GM18873 (cell line): Measurements from ENCODE around the gene NANP.
A peak's percentile ranks its signal among the peaks of the same experiment; 100 is the strongest.
"Not testable (repeated sequence)": the region's sequence is repeated elsewhere in the genome, so short reads cannot be mapped to it uniquely, and the experiment has no call there.

ENCODE experiments used
- ATAC-seq: cut with Tn5 transposase; IDR thresholded peaks from one replicate; pipeline ENCODE4 v1.9.1; 2021; ENCODE audit warnings: mild to moderate bottlenecking, moderate library complexity, moderate number of reproducible peaks; ENCODE audit not compliant: unreplicated experiment, low FRiP score

Gene NANP, protein sequence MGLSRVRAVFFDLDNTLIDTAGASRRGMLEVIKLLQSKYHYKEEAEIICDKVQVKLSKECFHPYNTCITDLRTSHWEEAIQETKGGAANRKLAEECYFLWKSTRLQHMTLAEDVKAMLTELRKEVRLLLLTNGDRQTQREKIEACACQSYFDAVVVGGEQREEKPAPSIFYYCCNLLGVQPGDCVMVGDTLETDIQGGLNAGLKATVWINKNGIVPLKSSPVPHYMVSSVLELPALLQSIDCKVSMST

DNA sequence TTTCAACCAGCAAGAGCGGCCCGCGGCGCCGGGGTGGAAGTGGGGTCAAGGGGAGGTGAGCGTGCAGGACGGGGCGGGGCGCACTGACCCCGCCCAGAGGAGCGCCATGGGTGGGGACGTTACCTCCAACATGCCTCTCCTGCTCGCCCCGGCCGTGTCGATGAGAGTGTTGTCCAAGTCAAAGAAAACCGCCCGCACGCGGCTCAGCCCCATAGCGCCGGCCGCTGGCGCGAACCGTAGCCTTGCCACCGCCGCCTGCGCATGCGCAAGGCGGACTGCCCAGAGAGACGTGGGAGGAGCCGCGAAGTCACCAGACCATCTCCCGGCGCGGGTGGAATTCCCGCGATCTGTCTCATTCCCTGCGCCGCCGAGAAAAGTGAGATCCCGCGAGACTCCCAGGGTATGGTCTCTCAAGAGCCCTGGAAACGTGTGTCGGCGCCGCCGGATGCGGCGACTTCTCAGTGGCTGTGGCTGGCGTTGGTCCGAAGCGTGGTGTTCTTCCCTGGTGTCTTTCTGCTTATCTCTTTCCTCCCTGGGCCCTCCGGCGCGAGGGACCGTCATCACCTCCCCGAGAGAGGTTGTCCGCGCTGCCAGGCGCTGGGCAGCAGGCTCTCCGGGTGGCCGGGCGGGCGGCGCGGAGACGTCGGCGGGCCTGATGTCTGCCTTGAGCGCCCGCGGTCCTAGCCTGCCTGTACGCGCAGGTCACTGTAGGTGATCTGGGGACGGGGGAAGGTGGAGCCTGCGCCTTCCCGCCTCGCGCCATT, at the start of gene NANP:
Gene NANP, minus strand, starts transcription at position 279 of the 764 bp plus-strand sequence. Its CDS starts 66 bp downstream, at position 213.
- peak; percentile 79 for ATAC-seq

DNA sequence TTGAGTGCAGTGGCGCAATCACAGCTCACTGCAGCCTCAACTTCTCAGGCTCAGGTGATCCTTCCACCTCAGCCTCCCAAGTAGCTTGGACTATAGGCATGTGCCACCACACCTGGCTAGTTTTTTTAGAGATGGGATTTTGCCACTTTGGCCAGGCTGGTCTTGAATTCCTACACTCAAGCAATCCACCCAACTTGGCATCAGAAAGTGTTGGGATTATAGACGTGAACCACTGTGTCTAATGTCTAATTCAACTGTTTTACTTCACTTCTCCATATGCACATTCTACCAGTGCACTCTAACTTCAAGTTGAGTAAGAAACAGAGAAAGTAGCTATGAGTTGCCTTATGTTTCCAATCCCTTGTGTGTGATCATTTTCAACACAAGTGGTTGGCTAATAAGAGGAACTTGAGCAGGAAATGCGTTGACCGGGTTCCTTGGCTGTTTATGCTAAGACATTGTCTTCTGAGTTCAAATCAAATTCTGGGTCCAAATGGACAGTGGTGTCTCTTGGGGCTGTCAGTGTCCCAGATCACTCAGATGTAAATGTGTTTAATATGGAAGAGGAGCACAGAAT, 48.9 kb upstream of the NANP start:
- no peak for ATAC-seq

DNA sequence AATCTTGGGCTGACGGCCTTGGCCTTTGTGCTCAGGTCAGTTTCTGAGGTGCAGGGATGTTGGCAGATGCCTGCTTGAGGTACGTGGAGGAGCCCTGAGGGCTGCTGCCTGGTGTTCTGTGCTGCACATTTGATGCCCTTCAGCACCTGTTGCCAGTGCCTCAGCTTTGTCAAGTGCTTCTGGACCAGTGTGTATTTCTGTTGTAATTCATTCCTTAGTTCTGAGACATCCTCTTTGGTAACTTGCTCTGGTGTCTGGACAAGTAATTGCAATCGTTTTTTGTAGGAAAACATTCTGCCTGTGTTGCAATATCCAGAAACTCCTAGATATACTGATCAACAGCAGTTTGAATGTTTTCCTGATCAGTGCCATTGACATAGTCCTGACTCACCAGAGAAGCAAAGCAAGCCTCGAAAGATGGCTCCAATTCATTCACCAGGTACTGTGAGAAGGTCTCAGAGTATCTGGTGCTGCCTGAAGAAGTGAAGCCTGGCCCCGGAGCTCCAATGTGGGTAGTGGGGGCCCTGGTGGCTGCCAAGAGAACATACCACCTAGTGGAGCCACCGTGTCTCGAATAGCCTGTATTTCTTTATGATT, 46.1 kb upstream of the NANP start:
- no peak for ATAC-seq

DNA sequence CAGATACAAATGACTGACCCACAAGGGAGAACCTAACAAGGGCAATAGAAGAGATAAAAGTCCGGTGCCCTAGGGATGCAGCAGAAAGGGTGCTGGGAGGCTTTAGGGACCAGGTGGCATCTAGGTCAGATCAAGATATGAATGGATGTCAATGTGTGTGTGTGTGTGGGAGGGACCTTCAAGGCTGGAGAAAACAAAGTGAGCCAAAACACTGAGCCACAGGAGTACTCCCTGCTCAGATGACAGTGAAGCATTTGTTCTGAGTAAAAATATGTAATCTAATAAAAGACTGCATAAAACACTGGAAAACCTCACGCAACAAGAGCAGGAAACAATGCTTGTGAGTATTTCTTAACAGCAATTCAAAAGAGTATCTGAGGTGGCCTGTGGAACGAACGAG, 44.6 kb upstream of the NANP start:
- no peak for ATAC-seq

DNA sequence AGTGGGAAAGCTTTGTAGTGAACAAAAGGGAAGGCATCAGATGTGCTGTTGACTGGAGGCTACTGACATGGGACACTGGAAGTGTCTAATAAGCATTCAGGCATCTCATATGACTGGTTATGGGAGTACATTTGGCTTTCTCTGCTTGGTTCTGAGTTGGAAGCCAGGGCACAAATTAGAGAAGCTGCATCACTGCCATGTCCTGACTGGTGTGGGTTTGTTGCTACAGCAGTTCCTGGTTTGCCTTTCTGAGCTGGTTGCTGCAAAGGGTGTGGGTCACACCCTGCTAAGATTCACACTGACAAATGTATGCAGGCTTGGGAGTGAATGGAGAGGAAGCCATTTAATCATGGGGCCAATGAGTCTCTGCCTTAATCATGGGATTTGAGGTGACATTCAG, 36.2 kb upstream of the NANP start:
- ATAC-seq: no peak

DNA sequence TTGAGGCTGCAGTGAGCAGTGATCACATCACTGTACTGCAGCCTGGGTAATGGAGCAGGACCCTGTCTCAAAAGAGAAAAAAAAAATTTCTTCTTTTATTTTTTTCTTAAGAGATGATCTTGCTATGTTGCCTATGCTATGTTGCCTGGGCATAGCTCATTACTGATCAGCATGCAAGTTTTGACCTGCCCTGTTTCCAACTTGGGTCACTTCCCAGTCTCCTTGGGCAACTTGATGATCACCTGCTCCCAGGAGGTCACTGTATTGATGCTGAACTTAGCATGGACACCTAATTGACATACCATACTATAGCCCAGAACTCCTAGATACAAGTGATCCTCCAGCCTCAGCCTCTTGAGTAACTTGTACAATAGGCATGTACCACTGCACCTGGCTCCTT, 30.7 kb upstream of the NANP start:
- ATAC-seq: no peak

DNA sequence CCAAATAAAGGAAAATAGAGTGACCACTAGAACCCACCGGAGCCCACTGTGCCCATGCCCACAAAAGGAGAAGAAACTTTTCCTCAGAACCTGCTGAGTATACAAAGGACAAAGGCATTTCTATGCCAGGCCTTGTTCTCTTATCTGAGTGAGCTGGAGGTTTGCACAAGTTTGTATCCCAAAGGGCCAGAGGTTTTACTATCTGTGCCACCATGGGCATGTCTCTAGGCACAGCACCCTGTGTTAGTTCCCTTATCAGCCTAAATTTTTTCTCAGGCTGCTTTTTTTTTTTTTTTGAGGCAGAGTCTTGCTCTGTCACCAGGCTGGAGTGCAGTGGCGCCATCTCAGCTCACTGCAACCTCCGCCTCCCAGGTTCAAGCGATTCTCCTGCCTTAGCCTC, 29.1 kb upstream of the NANP start:
- ATAC-seq: not testable (repeated sequence)

DNA sequence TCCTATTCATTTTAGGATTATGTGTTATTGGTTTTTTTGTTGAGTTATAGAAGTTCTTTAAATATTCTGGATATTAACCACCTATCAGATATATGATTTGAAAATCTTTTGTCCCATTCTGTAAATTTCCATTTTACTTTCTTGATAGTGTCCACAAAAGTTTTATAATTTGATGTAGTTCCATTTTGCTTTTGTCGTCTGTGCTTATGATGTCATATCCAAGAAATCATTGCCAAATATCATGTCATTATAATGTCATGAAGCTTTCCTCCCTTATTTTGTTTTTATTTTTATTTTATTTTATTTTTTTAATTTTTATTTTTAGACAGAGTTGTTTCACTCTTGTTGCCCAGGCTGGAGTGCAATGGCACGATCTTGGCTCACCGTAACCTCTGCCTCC, 21.0 kb upstream of the NANP start:
- ATAC-seq: no peak

DNA sequence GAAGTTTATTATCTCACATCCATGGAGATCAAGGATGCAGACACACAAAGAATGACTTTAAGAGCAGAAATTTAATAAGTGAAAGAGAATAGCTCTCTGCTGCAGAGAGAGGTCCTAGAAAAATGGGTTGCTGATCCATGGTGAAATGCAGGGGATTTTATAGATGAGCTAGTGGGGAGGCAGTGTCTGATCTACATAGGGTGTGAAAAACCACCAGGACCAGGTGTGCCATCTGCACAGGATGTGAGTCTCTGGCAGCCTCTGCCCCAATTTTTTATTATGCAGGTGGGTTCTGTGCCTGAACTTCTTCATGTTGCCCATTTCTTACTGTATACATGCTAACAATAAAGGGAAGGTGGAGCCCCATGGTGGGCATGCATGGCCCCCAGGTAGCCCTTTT, 19.9 kb upstream of the NANP start:
- no peak for ATAC-seq

DNA sequence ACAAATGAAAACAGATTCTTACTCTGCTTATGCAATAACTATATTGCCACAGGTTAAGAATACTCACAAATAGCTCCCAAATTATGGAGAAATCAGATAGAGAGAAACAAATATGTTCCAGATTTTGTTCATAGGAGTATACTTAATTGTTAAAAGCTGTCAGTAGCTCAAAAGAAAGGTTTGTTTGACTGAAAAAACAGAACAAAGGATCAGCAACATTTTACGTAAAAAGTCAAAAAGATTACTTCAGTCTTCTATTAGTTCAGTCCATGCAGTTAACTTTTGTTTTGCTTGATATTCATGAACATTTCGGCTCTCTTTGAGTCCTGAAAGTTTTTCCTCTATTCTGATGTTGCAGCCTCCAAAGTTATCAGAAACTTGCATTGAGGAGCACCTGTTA, 13.4 kb upstream of the NANP start:
- ATAC-seq: no peak

DNA sequence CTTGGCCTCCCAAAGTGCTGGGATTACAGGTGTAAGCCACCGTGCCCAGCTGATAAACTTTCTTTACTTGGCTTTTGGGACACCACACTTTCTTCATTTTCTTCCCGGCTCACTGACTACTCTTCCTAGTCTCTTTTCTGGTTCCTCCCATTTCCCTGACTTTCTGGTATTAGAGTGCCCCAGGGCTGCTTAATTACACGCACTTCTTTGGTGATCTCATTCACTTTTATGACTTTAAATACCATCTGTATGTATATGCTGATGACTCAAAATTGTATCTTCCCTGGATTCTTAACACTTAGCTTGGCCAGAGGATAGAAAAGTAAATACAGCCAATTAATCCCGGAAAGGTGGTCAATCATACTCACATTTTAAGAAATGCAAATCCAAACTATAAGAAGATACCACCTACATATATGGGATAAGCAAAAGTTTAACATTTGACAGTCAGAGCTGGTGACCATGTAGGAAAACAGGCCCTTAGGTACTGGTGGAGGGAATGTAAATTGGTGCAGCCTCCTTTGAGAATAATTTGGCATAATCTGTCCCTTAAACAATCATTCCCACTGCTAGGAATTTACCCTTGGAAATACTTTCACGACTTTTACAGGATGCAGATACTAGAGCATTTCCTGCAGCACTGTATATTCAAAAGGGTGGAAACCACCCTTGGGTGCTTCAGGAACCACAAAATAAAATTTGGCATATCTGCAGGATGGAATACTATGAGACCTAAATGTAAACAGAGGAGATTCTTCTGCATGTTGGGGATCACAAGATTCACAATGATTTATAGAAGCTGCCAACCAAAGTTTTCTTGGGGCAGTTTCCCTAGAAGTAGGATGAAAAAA, 9.4 kb upstream of the NANP start:
- ATAC-seq: no peak

DNA sequence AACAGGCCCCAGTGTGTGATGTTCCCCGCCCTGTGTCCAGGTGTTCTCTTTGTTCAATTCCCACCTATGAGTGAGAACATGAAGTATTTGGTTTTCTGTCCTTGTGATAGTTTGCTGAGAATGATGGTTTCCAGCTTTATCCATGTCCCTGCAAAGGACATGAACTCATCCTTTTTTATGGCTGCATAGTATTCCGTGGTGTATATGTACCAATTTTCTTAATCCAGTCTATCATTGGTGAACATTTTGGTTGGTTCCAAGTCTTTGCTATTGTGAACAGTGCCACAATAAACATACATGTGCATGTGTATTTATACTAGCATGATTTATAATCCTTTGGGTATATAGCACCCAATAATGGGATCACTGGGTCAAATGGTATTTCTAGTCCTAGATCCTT, 6.8 kb upstream of the NANP start:
- ATAC-seq: not testable (repeated sequence)

DNA sequence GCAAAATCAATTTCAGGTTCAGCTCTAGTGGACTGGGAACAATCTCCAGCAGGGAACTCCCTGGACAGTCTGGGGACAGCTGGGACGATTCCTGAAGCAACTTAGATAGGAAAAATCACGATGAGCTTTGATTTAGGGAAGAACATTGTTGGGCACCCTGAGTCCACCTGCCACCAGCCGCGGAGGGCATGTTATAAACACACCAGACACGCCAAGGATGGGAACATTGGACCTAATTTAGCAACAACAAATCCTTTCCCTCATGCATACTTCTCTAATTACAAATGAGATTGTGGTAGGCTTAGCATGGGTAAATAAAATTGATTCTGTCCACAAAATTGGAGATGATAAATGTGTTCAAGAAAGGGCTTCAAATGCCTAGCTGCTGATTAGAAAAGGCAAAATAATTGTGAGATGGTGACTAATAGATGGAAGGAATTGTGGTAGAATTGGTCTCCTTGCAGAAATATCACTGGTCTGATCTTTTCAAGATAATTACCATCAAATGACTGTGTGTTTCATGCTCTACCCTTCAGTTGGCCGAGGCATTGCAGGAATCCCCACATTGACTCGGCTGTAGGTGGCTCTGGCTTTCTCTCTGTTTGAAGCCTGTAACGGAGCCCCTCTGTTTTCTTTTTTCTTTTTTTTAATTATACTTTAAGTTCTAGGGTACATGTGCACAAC, 6.1 kb upstream of the NANP start:
- no peak for ATAC-seq

DNA sequence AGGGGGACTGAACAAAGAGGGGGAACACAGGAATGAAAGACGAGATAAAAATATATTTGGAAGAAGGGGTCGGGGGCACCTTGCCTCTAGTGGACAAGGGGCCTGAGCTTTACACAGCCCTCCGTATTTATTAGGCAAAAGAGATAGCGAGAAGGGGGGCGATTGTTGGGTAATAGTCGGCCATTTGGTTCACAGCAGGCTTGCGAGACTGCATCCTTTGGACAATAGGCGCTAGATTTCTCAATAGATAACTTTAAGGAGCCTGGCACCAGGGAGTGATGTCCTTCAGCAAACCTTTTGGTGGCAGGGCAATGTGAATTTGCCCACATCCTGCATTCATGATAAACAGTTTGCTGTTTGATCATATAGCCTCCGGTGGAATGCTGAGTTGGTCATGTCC, 3.0 kb upstream of the NANP start:
- no peak for ATAC-seq

DNA sequence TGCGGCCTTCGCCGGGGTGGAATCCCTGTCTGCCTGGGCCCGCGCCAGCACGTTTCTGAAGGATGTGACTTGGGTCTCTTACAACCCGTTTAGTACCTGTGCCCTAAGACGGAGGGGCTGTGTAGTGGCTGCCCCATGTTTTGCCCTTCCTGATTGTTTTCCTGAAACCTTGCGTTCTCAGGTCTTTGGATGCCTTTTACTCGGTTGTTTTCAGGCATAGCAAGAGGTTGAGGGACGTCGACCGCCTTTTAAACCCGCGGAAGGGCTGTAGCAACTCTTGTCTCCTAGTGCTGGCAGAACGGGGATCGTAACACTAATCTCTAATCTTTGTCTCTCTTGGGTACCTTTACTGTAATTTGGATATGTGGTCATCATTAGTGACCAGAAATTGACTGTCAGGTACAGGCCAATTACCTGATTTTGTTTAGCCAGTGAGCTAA, 706 bp upstream of the NANP start:
- ATAC-seq: no peak

DNA sequence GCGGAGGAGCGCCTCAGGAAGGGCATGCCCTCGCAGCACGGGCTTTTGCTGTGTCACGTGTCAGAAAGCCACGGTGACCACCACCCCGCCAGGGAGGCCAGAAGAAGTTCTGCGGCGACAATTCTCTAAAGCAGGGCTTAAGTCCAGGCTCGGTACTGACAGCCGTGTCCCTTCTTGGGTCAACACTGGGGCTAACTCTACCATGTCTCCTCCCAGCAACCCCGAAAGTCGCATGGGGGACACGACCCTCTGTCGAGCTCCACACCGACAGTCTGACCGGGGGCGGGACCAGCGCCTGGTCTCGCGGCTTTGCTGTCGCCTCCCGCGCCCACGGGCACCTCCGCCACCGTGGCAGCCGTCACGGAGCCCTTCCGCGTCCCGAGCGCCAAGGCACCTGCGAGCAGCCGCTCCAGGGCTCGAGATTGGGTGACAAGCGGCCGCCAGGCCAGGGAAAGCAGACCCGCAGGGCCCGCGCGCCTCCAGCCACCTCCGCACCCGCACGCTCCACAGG, 534 bp downstream of the NANP start:
- ATAC-seq: peak; percentile 14

DNA sequence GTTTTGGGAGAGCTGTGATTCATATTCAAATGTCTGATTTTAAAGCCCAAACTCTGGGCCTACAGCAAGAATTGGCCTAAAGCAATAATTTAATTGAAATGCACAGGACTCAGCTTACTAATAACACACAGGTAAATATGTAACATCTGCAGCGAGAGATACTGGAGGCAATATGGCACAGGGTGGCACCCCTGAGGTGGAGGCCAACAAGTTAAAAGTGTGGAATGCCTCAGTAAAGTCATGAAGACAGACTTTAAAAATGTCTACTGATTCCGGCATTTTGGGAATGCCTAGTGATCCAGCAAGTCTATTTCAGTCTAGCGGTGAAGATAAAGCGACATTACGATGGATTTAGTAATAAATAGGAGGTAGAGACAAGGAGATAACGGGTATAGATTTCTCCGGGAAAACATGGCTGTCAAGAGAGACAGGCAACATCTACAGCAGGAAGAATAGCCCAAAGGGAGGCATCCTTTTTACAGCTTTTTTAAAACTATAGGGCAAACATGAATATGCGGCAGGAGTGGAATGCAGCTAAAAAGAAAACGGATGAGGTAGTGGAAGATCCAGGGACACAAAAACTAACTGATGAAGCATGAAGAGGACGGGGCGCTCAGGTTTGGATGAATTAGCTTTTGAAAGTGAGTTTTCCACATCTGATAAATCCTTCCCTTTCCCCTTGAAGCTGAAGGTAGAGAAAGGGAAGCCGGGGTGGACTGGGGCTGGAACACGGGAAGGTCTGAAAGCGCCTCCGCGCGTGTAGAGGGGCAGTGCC, 1.2 kb downstream of the NANP start:
- no peak for ATAC-seq

DNA sequence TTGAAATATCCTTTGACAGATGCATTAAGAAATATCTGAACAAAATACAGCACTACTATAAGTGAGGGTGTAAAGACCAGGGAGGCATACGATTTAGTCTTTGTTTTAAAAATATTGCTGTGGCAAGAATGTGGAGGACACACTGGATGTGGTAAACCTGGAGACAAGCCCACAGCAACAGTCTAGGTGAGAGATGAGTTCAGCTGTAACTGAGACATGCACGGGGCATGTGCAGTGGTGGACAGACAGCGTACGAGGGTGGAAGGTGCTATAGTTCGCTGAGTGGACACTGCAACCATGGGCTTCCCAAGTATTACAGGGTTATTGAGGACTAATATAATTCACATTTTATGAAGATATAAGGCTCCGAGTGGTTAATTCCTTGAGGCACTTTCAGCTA, 1.8 kb downstream of the NANP start:
- no peak for ATAC-seq

DNA sequence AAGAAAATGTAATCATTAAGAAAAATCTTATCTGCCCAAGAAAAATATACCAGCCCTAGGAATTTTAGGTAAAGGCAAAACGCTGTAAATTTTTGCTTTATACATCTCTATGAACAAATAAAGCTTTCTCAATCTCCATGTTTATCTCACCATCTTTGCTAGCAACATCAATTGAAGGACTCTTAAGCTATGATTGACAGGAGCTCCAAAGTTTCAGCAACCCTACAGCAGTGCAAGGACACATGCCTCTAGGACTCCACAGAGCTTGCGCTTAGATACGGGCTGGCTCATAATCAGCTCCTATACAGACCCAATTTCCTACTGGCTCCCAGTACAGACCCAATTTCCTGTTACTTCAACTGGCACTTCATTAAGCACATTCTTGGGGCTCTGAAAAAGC, 4.3 kb downstream of the NANP start:
- no peak for ATAC-seq
